Tibial artery (tissue), 4 donors: Measurements from ENCODE around the gene ANKRD40CL.
A peak's percentile ranks its signal among the peaks of the same experiment; 100 is the strongest.

Experiments
- DNase-seq, 2 donors: peaks; one replicate each; pipeline ENCODE4 v3.0.0-alpha.2; 2019
- H3K27ac ChIP-seq, 2 donors: fragments of 200-600 bp; sonication (generic) in 1 of 2; 1 replicate in 1 of 2; 2 replicates in 1 of 2; pipeline ENCODE4 v1.5.1; 2018 to 2019; ENCODE audit warnings: mild to moderate bottlenecking in 1 of 2
- H3K27me3 ChIP-seq, 2 donors: fragments of 200-600 bp; sonication (generic) in 1 of 2; one replicate each; pipeline versions ENCODE4 v1.5.1 to v1.6.0; 2016 to 2019
- H3K36me3 ChIP-seq, 3 donors: fragments of 200-600 bp; sonication (generic) in 2 of 3; one replicate each; pipeline ENCODE4 v1.5.1; 2016 to 2019; ENCODE audit warnings: mild to moderate bottlenecking in 2 of 3
- H3K4me1 ChIP-seq, 4 donors: fragments of 200-600 bp; sonication (generic) in 2 of 4; 1 replicate in 3 of 4; 2 replicates in 1 of 4; pipeline ENCODE4 v1.5.1; 2016 to 2019
- H3K4me3 ChIP-seq, 2 donors: fragments of 200-600 bp; sonication (generic) in 1 of 2; 1 replicate in 1 of 2; 2 replicates in 1 of 2; pipeline ENCODE4 v1.5.1; 2018 to 2019; ENCODE audit warnings: mild to moderate bottlenecking in 2 of 2
- H3K9me3 ChIP-seq, 3 donors: fragments of 200-600 bp; sonication (generic) in 1 of 3; one replicate each; pipeline ENCODE4 v1.5.1; 2016 to 2019
- intact Hi-C: fragments of 100-400 bp; cut with DNase I; formaldehyde crosslinking; loops from one replicate; pipeline ENCODE4 v1.15.0; 2023; ENCODE audit warnings: low total_unique reads
- TF ChIP-seq, protein P1 (sequence below), 2 experiments: fragments of 200-600 bp in 1 of 2; fragments of 450-650 bp in 1 of 2; IDR thresholded peaks; one replicate each; pipeline ENCODE4 v1.5.1; 2017 to 2019; ENCODE audit warnings: antibody characterized with exemption in 2 of 2, mild to moderate bottlenecking in 1 of 2, moderate library complexity in 1 of 2

Gene ANKRD40CL

DNA sequence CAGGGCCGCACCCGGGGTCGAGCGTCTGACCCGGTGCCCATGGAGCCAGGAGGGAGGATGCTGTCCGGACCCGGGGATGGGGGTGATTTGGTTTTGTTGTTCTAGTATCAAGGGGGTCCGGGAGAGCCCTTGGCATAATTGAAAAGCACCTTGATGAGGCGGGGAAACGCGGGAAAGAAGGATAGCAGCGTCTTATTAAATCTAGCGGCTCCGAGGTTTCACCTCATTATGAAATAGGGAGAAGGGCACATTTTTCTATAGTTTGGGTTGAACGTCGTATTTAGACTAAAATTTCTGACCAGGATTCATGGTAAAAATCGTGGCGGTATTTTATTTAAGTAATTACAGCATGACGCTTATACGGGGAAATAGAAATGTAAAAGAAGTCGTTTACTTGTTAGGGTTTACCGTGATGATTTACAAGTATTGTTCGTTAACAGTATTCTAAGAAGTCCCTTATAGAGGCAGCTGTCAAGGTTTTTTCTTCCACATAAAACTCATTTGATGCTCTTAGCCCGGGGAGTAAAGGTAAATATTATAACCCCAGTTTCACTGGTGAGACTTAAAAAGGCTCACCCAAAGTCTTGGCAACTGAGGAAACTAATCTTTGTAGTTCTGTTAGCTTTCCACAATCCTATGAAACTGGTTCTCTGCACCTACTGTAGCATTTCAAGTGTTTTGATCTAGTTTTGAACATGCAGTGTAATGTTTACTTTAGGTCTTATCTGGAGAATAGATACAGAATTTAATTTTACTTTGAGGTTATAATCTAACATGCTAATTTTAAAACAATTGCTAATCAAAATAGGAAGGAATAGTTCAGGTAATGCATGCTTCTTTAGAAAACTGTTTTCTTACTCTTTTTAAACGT, 47.2 kb downstream of the ANKRD40CL start:
- Histone ChIP-seq H3K4me1 (peaks cover 3 to 50% (median 35%) of the 10 kb centered on the region in 4 donors), H3K9me3 (no peaks in the 10 kb centered on the region), H3K4me3 (peak overlapping the region; percentile 61 to 88), H3K27ac (peak overlapping the region; percentile 87 to 97), H3K27me3 (no peaks in the 10 kb centered on the region), H3K36me3 (no peaks in the 10 kb centered on the region)
- intact Hi-C loops: no loop called here
- TF ChIP-seq, protein P1, sequence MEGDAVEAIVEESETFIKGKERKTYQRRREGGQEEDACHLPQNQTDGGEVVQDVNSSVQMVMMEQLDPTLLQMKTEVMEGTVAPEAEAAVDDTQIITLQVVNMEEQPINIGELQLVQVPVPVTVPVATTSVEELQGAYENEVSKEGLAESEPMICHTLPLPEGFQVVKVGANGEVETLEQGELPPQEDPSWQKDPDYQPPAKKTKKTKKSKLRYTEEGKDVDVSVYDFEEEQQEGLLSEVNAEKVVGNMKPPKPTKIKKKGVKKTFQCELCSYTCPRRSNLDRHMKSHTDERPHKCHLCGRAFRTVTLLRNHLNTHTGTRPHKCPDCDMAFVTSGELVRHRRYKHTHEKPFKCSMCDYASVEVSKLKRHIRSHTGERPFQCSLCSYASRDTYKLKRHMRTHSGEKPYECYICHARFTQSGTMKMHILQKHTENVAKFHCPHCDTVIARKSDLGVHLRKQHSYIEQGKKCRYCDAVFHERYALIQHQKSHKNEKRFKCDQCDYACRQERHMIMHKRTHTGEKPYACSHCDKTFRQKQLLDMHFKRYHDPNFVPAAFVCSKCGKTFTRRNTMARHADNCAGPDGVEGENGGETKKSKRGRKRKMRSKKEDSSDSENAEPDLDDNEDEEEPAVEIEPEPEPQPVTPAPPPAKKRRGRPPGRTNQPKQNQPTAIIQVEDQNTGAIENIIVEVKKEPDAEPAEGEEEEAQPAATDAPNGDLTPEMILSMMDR (IDR thresholded peaks at IDR 0.05): peak in 1 of 2 experiments; percentile 2
- DNase-seq: no peak

DNA sequence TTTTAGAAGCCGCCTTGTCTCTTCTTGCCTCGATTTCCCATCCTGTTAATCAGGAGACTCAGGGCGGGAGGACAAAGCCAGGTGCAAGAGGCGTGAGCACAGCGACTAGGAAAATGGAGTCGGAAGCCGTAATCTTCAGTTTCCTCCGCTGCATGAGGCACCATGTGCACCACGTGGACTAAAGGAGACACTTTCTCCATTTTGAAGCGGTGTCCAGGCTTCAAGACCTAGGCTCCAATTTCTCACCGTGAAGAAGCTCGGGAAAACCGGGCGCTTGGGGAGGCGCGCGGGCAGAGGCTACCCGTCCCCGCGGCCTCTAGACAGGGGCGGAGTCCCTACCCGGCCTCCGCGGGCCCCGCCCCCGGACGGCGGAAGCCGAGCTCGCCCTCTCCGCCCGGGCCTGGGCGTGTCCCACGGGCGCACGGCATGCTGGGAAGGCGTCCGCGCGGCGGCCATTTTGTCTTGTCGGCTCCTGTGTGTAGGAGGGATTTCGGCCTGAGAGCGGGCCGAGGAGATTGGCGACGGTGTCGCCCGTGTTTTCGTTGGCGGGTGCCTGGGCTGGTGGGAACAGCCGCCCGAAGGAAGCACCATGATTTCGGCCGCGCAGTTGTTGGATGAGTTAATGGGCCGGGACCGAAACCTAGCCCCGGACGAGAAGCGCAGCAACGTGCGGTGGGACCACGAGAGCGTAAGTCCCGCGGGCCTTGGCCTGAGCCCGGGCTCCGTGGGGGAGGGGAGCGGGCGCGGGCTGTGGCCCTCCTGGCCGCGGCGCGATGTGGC, 48.0 kb downstream of the ANKRD40CL start, which contains the start of gene LUC7L3:
LUC7L3 (plus strand) TSS at position 460 of the 780 bp plus-strand sequence; CDS start at position 590, 130 bp downstream.
- Histone ChIP-seq H3K27me3 (no peaks in the 10 kb centered on the region), H3K4me1 (peaks cover 0 to 42% (median 31%) of the 10 kb centered on the region in 4 donors), H3K9me3 (no peaks in the 10 kb centered on the region), H3K36me3 (no peaks in the 10 kb centered on the region), H3K4me3 (peak within 1 kb of the TSS; percentile 61 to 88), H3K27ac (peak within 1 kb of the TSS; percentile 87 to 97)
- DNase-seq: peak; percentile 91 to 96
- TF ChIP-seq, protein P1 (IDR thresholded peaks at IDR 0.05): peak in 1 of 2 experiments; percentile 19
- intact Hi-C loops: no loop called here

DNA sequence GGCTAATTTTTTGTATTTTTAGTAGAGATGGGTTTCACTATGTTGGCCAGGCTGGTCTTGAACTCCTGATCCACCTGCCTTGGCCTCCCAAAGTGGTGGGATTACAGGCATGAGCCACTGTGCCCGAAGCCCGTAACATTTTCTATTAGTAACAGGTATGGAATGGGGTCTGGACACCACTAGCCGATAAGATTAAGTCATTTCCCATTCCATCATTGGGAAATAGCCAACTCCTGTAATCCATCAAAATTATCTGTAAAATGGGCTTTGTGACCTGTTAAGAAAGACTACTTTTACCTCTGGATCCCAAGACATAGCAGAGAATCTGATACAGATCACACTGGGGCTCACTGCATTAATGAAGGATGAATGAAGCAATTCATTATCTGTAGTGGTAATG, 51.8 kb downstream of the ANKRD40CL start:
- Histone ChIP-seq H3K36me3 (no peaks in the 10 kb centered on the region), H3K27ac (no peak overlapping the region), H3K9me3 (no peaks in the 10 kb centered on the region), H3K4me3 (no peak overlapping the region), H3K4me1 (peaks cover 0 to 8% (median 3%) of the 10 kb centered on the region in 4 donors), H3K27me3 (no peaks in the 10 kb centered on the region)
- intact Hi-C loops: no loop called here
- no peak for DNase-seq
- TF ChIP-seq, protein P1 (IDR thresholded peaks at IDR 0.05): no peak

DNA sequence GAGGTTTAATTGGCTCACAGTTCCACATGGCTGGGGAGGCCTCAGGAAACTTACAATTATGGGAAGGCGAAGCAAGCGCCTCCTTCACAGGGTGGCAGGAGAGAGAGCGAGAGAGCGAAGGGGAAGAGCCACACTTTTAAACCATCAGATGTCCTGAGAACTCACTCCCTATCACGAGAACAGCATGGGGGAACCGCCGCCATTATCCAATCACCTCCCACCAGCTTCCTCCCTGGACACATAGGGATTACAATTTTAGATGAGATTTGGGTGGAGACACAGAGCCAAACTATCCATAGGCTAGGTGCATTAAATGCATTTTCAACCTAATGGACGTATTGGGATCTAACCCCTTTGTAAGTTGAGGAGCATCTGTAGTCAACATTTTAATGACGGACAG, 54.7 kb downstream of the ANKRD40CL start:
- no peak overlapping the region for H3K27ac ChIP-seq

More for the DNA sequence above, 54.7 kb downstream of the ANKRD40CL start:
- no peaks in the 10 kb centered on the region for H3K27me3 ChIP-seq
- intact Hi-C loops: no loop called here
- no peak for DNase-seq
- H3K4me3 ChIP-seq: no peak overlapping the region
- TF ChIP-seq, protein P1 (IDR thresholded peaks at IDR 0.05): no peak
- H3K9me3 ChIP-seq: no peaks in the 10 kb centered on the region
- peaks cover 0 to 23% (median 16%) of the 10 kb centered on the region in 4 donors for H3K4me1 ChIP-seq
- H3K36me3 ChIP-seq: no peaks in the 10 kb centered on the region
